HepG2 (cell line): ENCODE data around the gene CDH1. TPM values are rescaled to one million over a fixed set of nuclear protein-coding genes. Genes with fewer than 3 reads are reported as not detected.

Experiments
- ATAC-seq: fragments of 200-7000 bp; cut with Tn5 transposase; 3 replicates; pipeline ENCODE4 v1.9.1; 2020; ENCODE audit warnings: mild to moderate bottlenecking, moderate library complexity
- BruUV-seq: library from RNA; stranded (reverse); fragments of 400-500 nt; replicated peaks from 2 replicates; lab custom pipeline; 2021; lab: Mats Ljungman, UMichigan
- CTCF ChIA-PET: fragments of 300-600 bp; formaldehyde crosslinking; extraction: SDS; loops from one replicate; lab custom pipeline; 2021; ENCODE audit warnings: low total read pairs, inconsistent platforms, low intra/inter-chr PET ratio; lab: Yijun Ruan, JAX
- POLR2A ChIA-PET: fragments of 350-600 bp; sonication (Branson Sonifier 250); formaldehyde crosslinking; loops from one replicate; lab custom pipeline; 2020; ENCODE audit warnings: antibody characterized with exemption, inconsistent platforms; lab: Yijun Ruan, JAX
- DNase-seq: peaks from one replicate; pipeline ENCODE4 v3.0.0-alpha.2; 2015; ENCODE audit warnings: low spot score
- FAIRE-seq: peaks from 3 replicates; lab custom pipeline; 2011; peaks lifted over from hg19 to GRCh38; lab: Jason Lieb, UNC
- H2AFZ ChIP-seq: one replicate; pipeline ENCODE4 v1.6.1; 2011; ENCODE audit warnings: low read length, inconsistent platforms
- H3K27ac ChIP-seq: fragments of 300-600 bp; 3 replicates; pipeline ENCODE4 v1.8.0; 2011; ENCODE audit warnings: mixed run types, mild to moderate bottlenecking, mixed read lengths, low read length, inconsistent platforms; ENCODE audit not compliant: insufficient read depth; ENCODE audit errors: extremely low read length
- H3K27me3 ChIP-seq, 2 experiments: fragments of 200-600 bp in 1 of 2; 2 replicates in 1 of 2; 3 replicates in 1 of 2; pipeline versions ENCODE4 v1.6.0 to v1.8.0; 2011; ENCODE audit warnings: low read length in 2 of 2, mild to moderate bottlenecking in 2 of 2, moderate library complexity in 2 of 2, inconsistent platforms in 1 of 2; ENCODE audit not compliant: insufficient read depth in 2 of 2, control insufficient read depth in 1 of 2
- H3K36me3 ChIP-seq, 2 experiments: fragments of 200-600 bp in 1 of 2; replicated peaks in 1 of 2; 2 replicates in 1 of 2; 3 replicates in 1 of 2; pipeline versions ENCODE4 v1.5.1 to v1.8.0; 2011; ENCODE audit warnings: low read length in 2 of 2, inconsistent platforms in 1 of 2; ENCODE audit not compliant: insufficient read depth in 2 of 2, control insufficient read depth in 1 of 2
- H3K4me1 ChIP-seq: 2 replicates; pipeline ENCODE4 v1.5.1; 2012; ENCODE audit warnings: low read length, inconsistent platforms; ENCODE audit not compliant: insufficient read depth
- H3K4me2 ChIP-seq: 2 replicates; pipeline ENCODE4 v1.6.0; 2011; ENCODE audit warnings: low read depth, low read length, inconsistent platforms
- H3K4me3 ChIP-seq, 3 experiments: fragments of 200-600 bp in 1 of 3; sonication (generic), shearing (Covaris generic) in 1 of 3; replicated peaks in 1 of 3; 2 replicates each; pipeline ENCODE4 v1.5.1; 2011 to 2016; ENCODE audit warnings: low read length in 3 of 3, inconsistent platforms in 2 of 3, low read depth in 2 of 3, mild to moderate bottlenecking in 2 of 3, control low read depth in 1 of 3, mixed read lengths in 1 of 3; ENCODE audit not compliant: insufficient read depth in 1 of 3
- H3K79me2 ChIP-seq: one replicate; pipeline ENCODE4 v1.6.1; 2011; ENCODE audit warnings: low read length, inconsistent platforms; ENCODE audit not compliant: insufficient read depth
- H3K9ac ChIP-seq: 2 replicates; pipeline ENCODE4 v1.6.0; 2011; ENCODE audit warnings: mild to moderate bottlenecking, low read depth, low read length, inconsistent platforms; ENCODE audit not compliant: insufficient read depth
- H3K9me3 ChIP-seq: 2 replicates; pipeline ENCODE4 v1.5.1; 2012; ENCODE audit warnings: mild to moderate bottlenecking, low read length
- H4K20me1 ChIP-seq: 2 replicates; pipeline ENCODE4 v1.6.0; 2011; ENCODE audit warnings: inconsistent platforms, mild to moderate bottlenecking, low read length, moderate library complexity; ENCODE audit not compliant: insufficient read depth
- CREBL2 ChIP-seq: sonication (generic); formaldehyde crosslinking; IDR thresholded peaks from 2 replicates; pipeline ENCODE4 v1.8.1; 2023; ENCODE audit warnings: missing genetic modification reagents, mild to moderate bottlenecking, borderline replicate concordance
- ELF4 ChIP-seq: sonication (generic); formaldehyde crosslinking; IDR thresholded peaks from 2 replicates; pipeline ENCODE4 v1.5.0; 2020; ENCODE audit warnings: missing genetic modification reagents, mild to moderate bottlenecking, moderate library complexity, borderline replicate concordance
- ELK4 ChIP-seq: sonication (generic); formaldehyde crosslinking; IDR thresholded peaks from 2 replicates; pipeline ENCODE4 v1.9.0; 2021; ENCODE audit warnings: missing genetic modification reagents, borderline replicate concordance
- HMG20B ChIP-seq: conservative IDR thresholded peaks from 2 replicates; pipeline ENCODE4 v1.6.1; 2016; ENCODE audit warnings: missing genetic modification reagents, missing compliant biosample characterization
- MEIS2 ChIP-seq: sonication (generic); formaldehyde crosslinking; IDR thresholded peaks from 2 replicates; pipeline ENCODE4 v1.9.0; 2021; ENCODE audit warnings: mild to moderate bottlenecking, missing genetic modification reagents
- SNAPC2 ChIP-seq: sonication (generic); formaldehyde crosslinking; IDR thresholded peaks from 2 replicates; pipeline ENCODE4 v1.8.1; 2022; ENCODE audit warnings: mild to moderate bottlenecking, missing genetic modification reagents
- TARDBP ChIP-seq: sonication (generic); formaldehyde crosslinking; IDR thresholded peaks from 2 replicates; pipeline ENCODE4 v1.8.0; 2022; ENCODE audit warnings: mild to moderate bottlenecking, missing genetic modification reagents
- THAP9 ChIP-seq: sonication (generic); formaldehyde crosslinking; IDR thresholded peaks from 2 replicates; pipeline ENCODE4; 2020; ENCODE audit warnings: missing genetic modification reagents, mild to moderate bottlenecking, borderline replicate concordance
- ZBTB26 ChIP-seq: IDR thresholded peaks from 2 replicates; pipeline ENCODE4 v1.6.1; 2016; ENCODE audit warnings: missing compliant biosample characterization, missing genetic modification reagents, borderline replicate concordance
- ZBTB44 ChIP-seq: sonication (generic); formaldehyde crosslinking; IDR thresholded peaks from 2 replicates; pipeline ENCODE4 v1.4.0; 2020; ENCODE audit warnings: missing genetic modification reagents
- ZNF567 ChIP-seq: sonication (generic); formaldehyde crosslinking; IDR thresholded peaks from 2 replicates; pipeline ENCODE4 v1.8.1; 2023; ENCODE audit warnings: mild to moderate bottlenecking, missing genetic modification reagents, borderline replicate concordance
- ZNF790 ChIP-seq: sonication (generic); formaldehyde crosslinking; IDR thresholded peaks from 2 replicates; pipeline ENCODE4 v1.8.0; 2022; ENCODE audit warnings: missing genetic modification reagents, mild to moderate bottlenecking, borderline replicate concordance
- ZXDC ChIP-seq: sonication (generic); formaldehyde crosslinking; IDR thresholded peaks from 2 replicates; pipeline ENCODE4 v1.5.0; 2020; ENCODE audit warnings: mild to moderate bottlenecking, missing genetic modification reagents
- WGBS: methylation state at CpG from one replicate; pipeline ENCODE4 v1.1.6; 2017; ENCODE audit warnings: low lambda C conversion rate; 5-methylcytosine and 5-hydroxymethylcytosine counted together
- in situ Hi-C: cut with HindIII; loops from 2 replicates; pipeline ENCODE4 v1.10.0; 2017; ENCODE audit warnings: low pct_unique_long_range_greater_than_20kb; ENCODE audit not compliant: extremely low pct_ligation_motif_present
- intact Hi-C: fragments of 100-400 bp; cut with micrococcal nuclease; formaldehyde crosslinking; loops from one replicate; pipeline ENCODE4 v1.10.0; 2022; ENCODE audit not compliant: unreplicated experiment
- polyA plus RNA-seq, 8 experiments: library from polyadenylated mRNA; depleted of rRNA in 3 of 8; stranded (reverse) in 7 of 8; unstranded in 1 of 8; fragments of >200 nt; fragmentation: Illumina TruSeq in 4 of 8; extraction: Trizol in 4 of 8; gene quantifications; 2 replicates each; pipeline versions ENCODE4 v1.2.1 to v1.2.3, GENCODE V29; 2011 to 2016; ENCODE audit warnings: low read depth in 4 of 8, missing spikeins in 1 of 8, mixed read lengths in 1 of 8; ENCODE audit not compliant: insufficient read depth in 1 of 8
- total RNA-seq, 5 experiments: library from RNA; depleted of rRNA; stranded (reverse); fragments of >200 nt; fragmentation: Illumina TruSeq; extraction: Trizol; gene quantifications; 2 replicates each; pipeline ENCODE4 v1.2.3, GENCODE V29; 2016; ENCODE audit warnings: low read depth in 1 of 5

CDH1 gene
- total and polyA plus RNA-seq, 2 of the 13 experiments (the other 11 are each of a cell fraction or from before 2014, with no cell fraction given), result 0.95 to 9.8 TPM

GRCh38 chr16:68749432-68749831 is 12.3 kb downstream of the CDH1 start:
- Histone ChIP-seq H3K79me2 (no peaks in the 10 kb centered on the region), H3K9me3 (no peaks in the 10 kb centered on the region), H4K20me1 (no peaks in the 10 kb centered on the region), H3K27me3 (no peaks in the 10 kb centered on the region), H3K4me2 (no peak overlapping the region), H3K27ac (peak overlapping the region; percentile 4), H3K9ac (no peak overlapping the region; the same call in 1 of the 2 replicates), H3K4me1 (peaks cover 75% of the 10 kb centered on the region), H3K4me3 (no peak overlapping the region), H3K36me3 (no peaks in the 10 kb centered on the region), H2AFZ (no peak overlapping the region)
- in situ Hi-C loops, result no loop called here
- POLR2A ChIA-PET, result interaction anchor here (1.1 to 1.8 kb wide), 3 partner anchors 9 to 44 kb away, joined by 3 to 6 read pairs (median 5); no protein-coding TSS in a partner anchor
- FAIRE-seq (peak; percentile 86), DNase-seq (peak; percentile 66), ATAC-seq (peak; percentile 55)
- no TSS peak for BruUV-seq
- intact Hi-C loops, result loop anchor here (1.0 kb wide), 1 partner anchor 51 kb away; no protein-coding TSS in a partner anchor
- CTCF ChIA-PET, result interaction anchor here (0.6 to 2.0 kb wide), 2 partner anchors 51 to 94 kb away, joined by 3 to 11 read pairs; partner anchors contain the start of gene TANGO6
- WGBS, result 0% methylated on average over 2 of the region's 3 CpGs
- TF ChIP-seq ZXDC (no peak), ELF4 (CRISPR knock-in tag) (no peak), HMG20B (peak; percentile 94), THAP9 (no peak), ZNF790 (no peak), ZBTB44 (CRISPR knock-in tag) (no peak), CREBL2 (CRISPR knock-in tag) (no peak), ZBTB26 (CRISPR knock-in tag) (peak; percentile 72; the same call in 1 of the 2 replicates), ZNF567 (CRISPR knock-in tag) (no peak), ELK4 (CRISPR knock-in tag) (no peak), MEIS2 (CRISPR knock-in tag) (peak; percentile 53; the same call in 1 of the 2 replicates), SNAPC2 (CRISPR knock-in tag) (0 out of 2 replicates have a peak, but pooled peaks have one; percentile 73), TARDBP (peak; percentile 69; the same call in 1 of the 2 replicates)
